ENCODE data around the gene TOP3B.

Gene TOP3B

DNA sequence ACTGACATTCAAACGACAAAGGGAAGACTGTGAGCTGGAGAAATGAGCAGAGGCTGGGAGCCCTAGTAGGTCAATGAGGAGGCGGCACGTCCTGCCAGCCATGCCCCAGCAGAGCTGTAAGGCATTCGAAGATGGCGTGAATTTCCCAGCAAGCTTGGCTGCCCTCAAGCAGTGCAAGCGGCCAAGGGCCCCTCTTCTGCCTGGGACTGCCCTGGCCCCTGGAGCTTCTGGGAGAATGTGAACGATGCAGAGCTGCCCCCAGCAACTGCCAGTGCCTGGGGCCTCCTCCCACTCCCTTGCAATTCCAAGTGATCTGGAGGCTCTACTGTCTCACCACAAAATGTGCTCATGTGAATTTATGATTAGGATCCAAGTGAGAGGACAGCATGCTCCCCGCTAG, 34.2 kb downstream of the TOP3B start:
- Histone ChIP-seq H3K9me3 (ENCODE audit: control insufficient read depth in 2 of 2, low read length in 2 of 2) (no peaks in the 10 kb centered on the region), H3K36me3 (ENCODE audit: control insufficient read depth in 2 of 2, insufficient read depth in 2 of 2, low read length in 2 of 2) (peaks cover 14 to 15% of the 10 kb centered on the region in 2 donors), H3K4me1 (ENCODE audit: control insufficient read depth, insufficient read depth, low read length) (peaks cover 41% of the 10 kb centered on the region), H3K4me3 (ENCODE audit: low read length in 2 of 2) (no peak overlapping the region), H3K27ac (ENCODE audit: low read length) (no peak overlapping the region), H3K27me3 (ENCODE audit: control insufficient read depth in 1 of 2, insufficient read depth in 2 of 2, low read length in 2 of 2) (no peaks in the 10 kb centered on the region), H3K9ac (ENCODE audit: low read length in 2 of 2) (no peak overlapping the region)

DNA sequence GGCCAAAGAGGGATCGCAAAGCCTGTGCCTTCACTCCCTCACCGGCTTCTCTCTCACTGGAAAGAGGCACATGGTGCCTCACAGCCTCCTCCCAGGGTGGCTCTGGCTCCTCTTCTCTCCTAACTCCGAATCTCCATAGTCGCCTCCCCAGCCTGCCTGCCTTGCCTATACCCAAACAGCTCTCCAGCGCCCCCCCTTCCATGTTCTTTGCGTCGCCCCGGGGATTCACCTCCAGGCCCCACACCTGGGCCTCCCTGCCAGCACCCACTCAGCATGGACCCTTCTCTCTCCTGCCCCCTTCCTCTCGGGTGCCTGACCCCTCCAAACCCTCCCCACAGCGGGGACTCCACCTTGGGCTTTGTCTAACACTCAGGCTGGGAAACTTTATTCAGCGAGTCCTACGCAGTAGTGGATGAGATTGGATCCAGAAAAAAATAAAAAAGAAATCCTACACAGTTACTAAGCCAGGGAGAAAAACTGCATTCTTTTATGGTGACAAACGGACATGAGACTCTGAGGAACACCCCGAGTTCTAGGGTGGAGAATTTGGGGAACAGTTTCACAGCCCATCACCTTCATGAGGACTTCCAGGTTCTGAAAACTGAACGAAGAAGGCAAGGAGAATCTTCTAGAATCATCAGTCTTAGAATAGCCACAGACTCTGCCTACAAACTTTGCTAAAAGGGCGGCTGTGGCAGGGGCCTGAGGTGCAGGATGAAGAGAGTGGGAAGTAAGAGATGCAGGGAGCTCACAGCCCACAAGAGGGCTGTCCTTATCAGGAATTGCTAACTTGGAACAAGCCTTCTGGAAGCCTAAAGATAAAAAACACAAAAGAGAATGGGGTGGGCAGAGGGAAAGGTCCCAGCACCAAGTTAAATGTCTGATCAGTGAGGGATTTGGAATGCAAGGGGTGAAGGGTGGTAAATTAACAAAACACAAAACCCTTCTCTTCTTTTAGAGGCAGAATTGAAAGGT, 35.3 kb downstream of the TOP3B start:
- Histone ChIP-seq H3K36me3 (ENCODE audit: control insufficient read depth in 2 of 2, insufficient read depth in 2 of 2, low read length in 2 of 2) (peaks cover 14 to 15% of the 10 kb centered on the region in 2 donors), H3K4me1 (ENCODE audit: control insufficient read depth, insufficient read depth, low read length) (peaks cover 48% of the 10 kb centered on the region), H3K4me3 (ENCODE audit: low read length in 2 of 2) (no peak overlapping the region), H3K9me3 (ENCODE audit: control insufficient read depth in 2 of 2, low read length in 2 of 2) (no peaks in the 10 kb centered on the region), H3K27ac (ENCODE audit: low read length) (peak overlapping the region; percentile 41), H3K27me3 (ENCODE audit: control insufficient read depth in 1 of 2, insufficient read depth in 2 of 2, low read length in 2 of 2) (no peaks in the 10 kb centered on the region), H3K9ac (ENCODE audit: low read length in 2 of 2) (peak overlapping the region in 1 of 2 donors; percentile 47)

DNA sequence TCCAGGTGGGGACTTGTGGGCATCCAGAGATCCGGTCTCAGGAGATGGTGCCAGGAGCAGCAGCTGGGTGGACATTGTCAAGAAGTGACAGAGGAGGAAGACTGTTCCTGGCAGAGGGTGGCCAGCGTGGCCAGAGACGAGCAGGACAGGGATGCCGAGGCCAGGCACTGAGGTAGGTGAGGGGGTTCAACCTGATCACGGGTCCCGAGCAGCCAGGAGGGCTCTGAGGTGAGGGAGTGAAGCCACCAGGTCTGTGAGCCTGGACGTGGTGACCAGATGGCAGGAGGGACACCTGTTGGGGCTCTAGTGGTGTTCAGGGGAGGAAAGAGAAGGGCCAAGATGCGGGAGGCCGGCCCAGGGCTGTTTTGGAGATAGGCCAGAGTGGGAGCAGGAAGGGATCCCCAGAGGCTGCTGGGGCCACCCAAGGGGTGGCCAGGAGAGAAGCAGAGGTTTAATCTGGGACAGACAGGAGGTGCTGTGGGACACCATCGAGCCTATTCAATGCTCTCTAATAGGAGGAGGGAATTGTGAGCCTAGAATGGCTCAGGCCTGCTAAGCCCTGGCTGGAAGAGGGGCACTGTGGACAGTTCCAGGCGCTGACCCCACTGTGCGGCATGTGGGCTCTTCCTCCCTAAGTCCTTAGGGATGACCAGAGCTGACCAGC, 36.2 kb downstream of the TOP3B start:
- H3K36me3 ChIP-seq (ENCODE audit: control insufficient read depth in 2 of 2, insufficient read depth in 2 of 2, low read length in 2 of 2): peaks cover 14 to 15% of the 10 kb centered on the region in 2 donors
- no peak overlapping the region for H3K4me3 ChIP-seq (ENCODE audit: low read length in 2 of 2)
- H3K9ac ChIP-seq (ENCODE audit: low read length in 2 of 2): peak overlapping the region in 1 of 2 donors; percentile 47
- no peaks in the 10 kb centered on the region for H3K27me3 ChIP-seq (ENCODE audit: control insufficient read depth in 1 of 2, insufficient read depth in 2 of 2, low read length in 2 of 2)
- no peaks in the 10 kb centered on the region for H3K9me3 ChIP-seq (ENCODE audit: control insufficient read depth in 2 of 2, low read length in 2 of 2)
- peaks cover 46% of the 10 kb centered on the region for H3K4me1 ChIP-seq (ENCODE audit: control insufficient read depth, insufficient read depth, low read length)
- H3K27ac ChIP-seq (ENCODE audit: low read length): peak overlapping the region; percentile 41

DNA sequence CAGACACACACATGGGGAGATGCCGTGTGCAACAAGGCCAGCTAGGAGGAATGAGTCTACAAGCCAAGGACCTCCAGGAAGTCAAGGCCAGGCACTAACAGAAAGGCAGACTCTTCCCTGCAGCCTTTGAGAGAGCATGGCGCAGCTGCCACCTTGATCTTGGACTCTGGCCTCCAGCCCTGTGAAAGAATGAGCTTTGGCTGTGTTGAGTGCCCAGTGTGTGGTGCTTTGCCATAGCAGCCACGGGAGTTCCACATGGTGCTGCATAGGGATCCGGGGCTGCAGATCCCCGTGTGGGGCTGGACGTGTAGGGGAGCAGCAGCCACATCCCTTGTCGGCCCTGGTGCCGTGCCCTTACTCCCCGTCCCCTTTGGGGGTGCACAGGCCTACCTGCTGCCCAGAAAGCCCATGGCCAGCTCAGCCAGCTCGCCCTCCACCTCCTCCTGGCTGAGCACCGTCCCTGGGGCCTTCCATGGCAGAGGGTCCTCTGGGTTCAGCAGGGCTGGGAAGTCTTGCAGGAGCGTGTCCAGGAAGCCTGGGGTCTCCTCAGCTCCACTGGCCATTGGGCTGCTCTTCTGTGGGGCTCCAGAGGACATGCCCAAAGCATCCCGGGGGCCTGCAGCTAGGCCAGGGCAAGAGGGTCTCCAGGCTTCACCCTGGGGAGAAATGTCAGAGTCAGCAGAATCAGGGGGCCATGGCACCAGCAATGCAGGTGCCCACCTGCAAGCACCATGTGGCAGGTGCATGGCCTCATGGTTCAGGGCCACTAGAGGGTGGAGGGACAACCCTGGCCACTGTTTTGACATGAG, 36.9 kb downstream of the TOP3B start:
- H3K4me3 ChIP-seq (ENCODE audit: low read length in 2 of 2): no peak overlapping the region
- no peak overlapping the region for H3K27ac ChIP-seq (ENCODE audit: low read length)
- H3K9me3 ChIP-seq (ENCODE audit: control insufficient read depth in 2 of 2, low read length in 2 of 2): no peaks in the 10 kb centered on the region
- H3K36me3 ChIP-seq (ENCODE audit: control insufficient read depth in 2 of 2, insufficient read depth in 2 of 2, low read length in 2 of 2): peaks cover 14 to 15% of the 10 kb centered on the region in 2 donors
- H3K27me3 ChIP-seq (ENCODE audit: control insufficient read depth in 1 of 2, insufficient read depth in 2 of 2, low read length in 2 of 2): no peaks in the 10 kb centered on the region
- no peak overlapping the region for H3K9ac ChIP-seq (ENCODE audit: low read length in 2 of 2)
- H3K4me1 ChIP-seq (ENCODE audit: control insufficient read depth, insufficient read depth, low read length): peaks cover 46% of the 10 kb centered on the region

DNA sequence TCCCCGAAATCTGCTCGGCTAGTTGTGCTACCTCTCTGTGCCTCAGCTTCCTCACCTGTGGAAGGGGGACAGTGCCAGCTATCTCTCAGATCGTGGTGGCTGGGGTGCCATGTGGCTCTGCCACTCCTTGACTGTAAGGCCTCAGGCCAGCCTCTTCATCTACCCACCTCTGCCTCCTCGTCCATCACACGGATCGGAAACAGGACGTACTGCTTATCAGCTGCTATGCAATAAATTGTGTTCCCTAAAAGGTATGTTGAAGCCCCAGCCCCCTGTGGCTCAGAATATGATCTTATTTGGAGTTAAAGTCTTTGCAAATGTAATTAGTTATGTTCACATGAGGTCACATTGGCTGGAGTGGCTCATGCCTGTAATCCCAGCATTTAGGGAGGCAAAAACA, 37.7 kb downstream of the TOP3B start:
- H3K27me3 ChIP-seq (ENCODE audit: control insufficient read depth in 1 of 2, insufficient read depth in 2 of 2, low read length in 2 of 2): no peaks in the 10 kb centered on the region
- H3K27ac ChIP-seq (ENCODE audit: low read length): no peak overlapping the region
- peaks cover 14 to 15% of the 10 kb centered on the region in 2 donors for H3K36me3 ChIP-seq (ENCODE audit: control insufficient read depth in 2 of 2, insufficient read depth in 2 of 2, low read length in 2 of 2)
- no peaks in the 10 kb centered on the region for H3K9me3 ChIP-seq (ENCODE audit: control insufficient read depth in 2 of 2, low read length in 2 of 2)
- no peak overlapping the region for H3K9ac ChIP-seq (ENCODE audit: low read length in 2 of 2)
- H3K4me3 ChIP-seq (ENCODE audit: low read length in 2 of 2): no peak overlapping the region
- peaks cover 46% of the 10 kb centered on the region for H3K4me1 ChIP-seq (ENCODE audit: control insufficient read depth, insufficient read depth, low read length)

DNA sequence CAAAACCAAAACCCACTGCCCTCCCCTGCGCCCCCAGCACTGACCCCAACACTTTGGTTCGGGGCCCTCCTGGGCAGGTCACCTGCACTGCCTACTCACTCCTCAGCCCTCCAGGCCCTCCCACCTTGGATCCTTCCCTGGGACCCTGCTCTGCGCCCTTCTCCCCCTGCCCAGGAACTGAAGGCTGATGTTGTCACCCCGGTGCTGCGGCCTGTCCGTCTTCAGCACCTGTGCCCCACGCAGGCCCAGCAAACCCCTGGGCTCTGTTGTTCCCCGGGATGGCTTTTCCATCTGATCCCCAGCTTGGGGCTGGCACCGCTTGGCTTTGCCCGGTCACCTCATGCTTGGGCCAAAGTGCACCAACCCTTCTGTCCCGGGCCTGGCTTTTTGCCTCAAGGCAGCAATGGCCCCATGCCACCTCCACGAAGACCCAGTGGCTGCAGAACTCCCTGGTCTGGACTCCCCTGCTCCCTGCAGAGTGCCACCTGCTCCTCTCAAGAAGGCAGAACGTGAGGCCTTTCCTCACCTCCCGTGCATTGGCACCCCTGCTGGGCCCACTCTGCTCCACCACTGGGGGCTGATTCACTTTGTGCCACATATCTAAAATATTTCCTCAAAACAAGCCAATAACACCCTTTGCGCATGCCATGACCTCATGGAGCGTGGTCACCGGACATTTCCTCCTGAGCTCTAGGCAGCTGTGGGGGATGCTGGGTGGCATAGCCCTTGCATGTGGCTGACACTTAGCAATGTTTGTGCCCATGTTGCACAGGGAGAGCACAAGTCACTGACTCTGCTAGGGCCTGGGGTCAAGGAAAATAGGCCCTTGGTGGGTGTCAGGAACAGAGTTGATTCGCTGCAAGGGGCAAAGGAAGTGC, 38.8 kb downstream of the TOP3B start:
- Histone ChIP-seq H3K9ac (ENCODE audit: low read length in 2 of 2) (no peak overlapping the region), H3K27me3 (ENCODE audit: control insufficient read depth in 1 of 2, insufficient read depth in 2 of 2, low read length in 2 of 2) (no peaks in the 10 kb centered on the region), H3K27ac (ENCODE audit: low read length) (peak overlapping the region; percentile 85), H3K9me3 (ENCODE audit: control insufficient read depth in 2 of 2, low read length in 2 of 2) (no peaks in the 10 kb centered on the region), H3K36me3 (ENCODE audit: control insufficient read depth in 2 of 2, insufficient read depth in 2 of 2, low read length in 2 of 2) (peaks cover 14 to 17% of the 10 kb centered on the region in 2 donors), H3K4me3 (ENCODE audit: low read length in 2 of 2) (no peak overlapping the region), H3K4me1 (ENCODE audit: control insufficient read depth, insufficient read depth, low read length) (peaks cover 50% of the 10 kb centered on the region)

DNA sequence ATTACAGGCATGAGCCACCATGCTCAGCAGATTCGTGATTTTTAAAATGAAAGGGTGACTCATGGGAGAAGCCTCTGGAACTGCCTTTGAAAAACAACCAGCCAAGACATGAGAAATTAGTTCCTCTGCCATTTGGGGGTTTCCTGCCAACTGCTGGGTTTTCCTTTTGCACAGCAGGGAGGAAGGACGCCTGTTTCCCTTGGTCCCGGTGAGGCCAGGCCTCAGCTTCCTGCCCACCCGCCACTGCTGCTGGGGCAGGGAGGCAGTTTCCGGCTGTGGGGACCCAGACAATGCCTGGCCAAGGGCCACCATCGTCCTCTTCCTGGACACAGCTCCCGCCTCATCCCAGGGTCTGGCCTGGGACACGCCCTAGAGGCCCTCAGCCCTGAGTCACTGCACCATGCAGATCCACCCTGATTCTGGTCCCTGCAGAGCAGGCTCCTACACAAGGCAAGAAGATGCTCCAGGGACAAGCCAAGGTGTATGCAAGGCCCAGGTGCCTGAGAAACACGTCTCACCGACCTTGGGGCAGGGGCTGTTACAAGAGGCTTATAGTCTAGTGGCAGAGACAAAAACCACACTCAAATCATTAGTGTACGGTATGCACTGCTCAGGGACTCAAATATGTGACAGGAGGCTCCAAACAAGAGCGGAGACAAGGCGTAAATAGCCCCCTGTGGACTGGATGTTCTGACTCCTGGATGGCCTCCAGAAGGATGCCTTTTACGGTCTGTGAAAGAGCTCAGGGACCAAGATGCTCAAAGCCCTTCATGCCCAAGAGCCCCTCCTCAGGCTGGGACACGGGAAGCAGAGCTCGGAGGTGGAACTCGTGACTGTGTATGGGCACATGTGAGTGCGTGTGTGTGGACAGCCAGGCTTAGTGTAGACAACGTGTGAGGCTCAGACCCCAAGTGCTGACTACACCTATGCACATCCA, 39.9 kb downstream of the TOP3B start:
- Histone ChIP-seq H3K27ac (ENCODE audit: low read length) (peak overlapping the region; percentile 85), H3K4me1 (ENCODE audit: control insufficient read depth, insufficient read depth, low read length) (peaks cover 57% of the 10 kb centered on the region), H3K4me3 (ENCODE audit: low read length in 2 of 2) (peak overlapping the region in 1 of 2 donors; percentile 55), H3K9me3 (ENCODE audit: control insufficient read depth in 2 of 2, low read length in 2 of 2) (no peaks in the 10 kb centered on the region), H3K36me3 (ENCODE audit: control insufficient read depth in 2 of 2, insufficient read depth in 2 of 2, low read length in 2 of 2) (peaks cover 14 to 17% of the 10 kb centered on the region in 2 donors), H3K27me3 (ENCODE audit: control insufficient read depth in 1 of 2, insufficient read depth in 2 of 2, low read length in 2 of 2) (no peaks in the 10 kb centered on the region), H3K9ac (ENCODE audit: low read length in 2 of 2) (peak overlapping the region; percentile 2 to 47)

DNA sequence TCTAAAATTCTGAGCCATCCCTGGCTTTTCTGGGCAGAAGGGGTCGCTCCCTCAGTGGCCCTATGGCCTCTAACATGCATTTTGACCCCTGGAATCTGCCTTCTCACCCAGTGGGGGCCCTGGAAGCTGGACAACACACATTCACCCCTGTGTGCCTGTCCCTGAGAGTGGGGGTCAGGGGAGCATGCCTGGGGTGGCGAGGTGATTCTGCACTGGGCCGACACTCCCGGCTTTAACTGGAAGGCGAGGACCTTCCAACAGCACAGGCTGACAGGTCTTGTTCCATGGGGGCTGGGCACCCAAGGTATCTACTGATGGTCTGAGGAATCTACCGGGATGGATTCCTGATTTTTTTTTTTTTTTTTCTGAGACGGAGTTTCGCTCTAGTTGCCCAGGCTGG, 40.7 kb downstream of the TOP3B start:
- Histone ChIP-seq H3K36me3 (ENCODE audit: control insufficient read depth in 2 of 2, insufficient read depth in 2 of 2, low read length in 2 of 2) (peaks cover 14 to 17% of the 10 kb centered on the region in 2 donors), H3K9ac (ENCODE audit: low read length in 2 of 2) (no peak overlapping the region), H3K4me3 (ENCODE audit: low read length in 2 of 2) (no peak overlapping the region), H3K9me3 (ENCODE audit: control insufficient read depth in 2 of 2, low read length in 2 of 2) (no peaks in the 10 kb centered on the region), H3K4me1 (ENCODE audit: control insufficient read depth, insufficient read depth, low read length) (peaks cover 62% of the 10 kb centered on the region), H3K27ac (ENCODE audit: low read length) (peak overlapping the region; percentile 85), H3K27me3 (ENCODE audit: control insufficient read depth in 1 of 2, insufficient read depth in 2 of 2, low read length in 2 of 2) (no peaks in the 10 kb centered on the region)

DNA sequence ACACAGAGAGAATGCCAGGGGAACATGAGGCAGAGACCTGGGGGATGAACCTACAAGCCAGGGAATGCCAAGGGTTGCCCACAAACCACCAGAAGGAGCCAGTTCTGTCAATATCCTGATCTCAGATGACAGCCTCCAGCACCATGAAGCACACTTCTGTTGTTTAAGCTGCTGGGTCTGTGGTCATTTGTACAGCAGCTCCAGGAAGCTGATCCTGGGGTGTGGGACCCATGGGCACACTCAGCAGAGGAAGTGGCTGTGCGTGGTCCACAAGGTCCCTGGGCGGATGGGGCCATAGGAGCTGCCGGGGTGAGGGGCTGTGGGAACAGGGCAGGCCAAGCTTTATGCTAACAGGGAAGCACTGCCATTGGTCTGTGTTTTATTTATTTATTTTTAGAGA, 42.1 kb downstream of the TOP3B start:
- peaks cover 64% of the 10 kb centered on the region for H3K4me1 ChIP-seq (ENCODE audit: control insufficient read depth, insufficient read depth, low read length)

More for the DNA sequence above, 42.1 kb downstream of the TOP3B start:
- Histone ChIP-seq H3K36me3 (ENCODE audit: control insufficient read depth in 2 of 2, insufficient read depth in 2 of 2, low read length in 2 of 2) (peaks cover 11 to 13% of the 10 kb centered on the region in 2 donors), H3K27ac (ENCODE audit: low read length) (peak overlapping the region; percentile 85), H3K9ac (ENCODE audit: low read length in 2 of 2) (no peak overlapping the region), H3K27me3 (ENCODE audit: control insufficient read depth in 1 of 2, insufficient read depth in 2 of 2, low read length in 2 of 2) (no peaks in the 10 kb centered on the region), H3K9me3 (ENCODE audit: control insufficient read depth in 2 of 2, low read length in 2 of 2) (no peaks in the 10 kb centered on the region), H3K4me3 (ENCODE audit: low read length in 2 of 2) (no peak overlapping the region)

All from stomach smooth muscle (tissue), 2 donors.